Measurements from ENCODE around the gene BCAS4.

- TF ChIP-seq MAX (IDR thresholded peaks at IDR 0.05; ENCODE audit: low read depth, low read length) (no peak), POLR2A (IDR thresholded peaks at IDR 0.05; ENCODE audit: extremely low read depth, insufficient read length) (no peak), CTCF (IDR thresholded peaks at IDR 0.05; ENCODE audit: low read depth, low read length) (no peak)
Measured at GRCh38 chr20:50772420-50773185, 22.3 kb upstream of the BCAS4 start.
